HepG2 (cell line): ENCODE results near the gene ANAPC2. TPM values are rescaled to one million over a fixed set of nuclear protein-coding genes. Genes with fewer than 3 reads are reported as not detected.

ENCODE experiments used
- ATAC-seq: fragments of 200-7000 bp; cut with Tn5 transposase; 3 replicates; pipeline ENCODE4 v1.9.1; 2020; ENCODE audit warnings: mild to moderate bottlenecking, moderate library complexity
- BruUV-seq: library from RNA; stranded (reverse); fragments of 400-500 nt; replicated peaks from 2 replicates; lab custom pipeline; 2021; lab: Mats Ljungman, UMichigan
- CTCF ChIA-PET: fragments of 300-600 bp; formaldehyde crosslinking; extraction: SDS; loops from one replicate; lab custom pipeline; 2021; ENCODE audit warnings: low total read pairs, inconsistent platforms, low intra/inter-chr PET ratio; lab: Yijun Ruan, JAX
- POLR2A ChIA-PET: fragments of 350-600 bp; sonication (Branson Sonifier 250); formaldehyde crosslinking; loops from one replicate; lab custom pipeline; 2020; ENCODE audit warnings: antibody characterized with exemption, inconsistent platforms; lab: Yijun Ruan, JAX
- DNase-seq: peaks from one replicate; pipeline ENCODE4 v3.0.0-alpha.2; 2015; ENCODE audit warnings: low spot score
- FAIRE-seq: peaks from 3 replicates; lab custom pipeline; 2011; peaks lifted over from hg19 to GRCh38; lab: Jason Lieb, UNC
- H2AFZ ChIP-seq: one replicate; pipeline ENCODE4 v1.6.1; 2011; ENCODE audit warnings: low read length, inconsistent platforms
- H3K27ac ChIP-seq: fragments of 300-600 bp; 3 replicates; pipeline ENCODE4 v1.8.0; 2011; ENCODE audit warnings: mixed run types, mild to moderate bottlenecking, mixed read lengths, low read length, inconsistent platforms; ENCODE audit not compliant: insufficient read depth; ENCODE audit errors: extremely low read length
- H3K27me3 ChIP-seq, 2 experiments: fragments of 200-600 bp in 1 of 2; 2 replicates in 1 of 2; 3 replicates in 1 of 2; pipeline versions ENCODE4 v1.6.0 to v1.8.0; 2011; ENCODE audit warnings: low read length in 2 of 2, mild to moderate bottlenecking in 2 of 2, moderate library complexity in 2 of 2, inconsistent platforms in 1 of 2; ENCODE audit not compliant: insufficient read depth in 2 of 2, control insufficient read depth in 1 of 2
- H3K36me3 ChIP-seq, 2 experiments: fragments of 200-600 bp in 1 of 2; replicated peaks in 1 of 2; 2 replicates in 1 of 2; 3 replicates in 1 of 2; pipeline versions ENCODE4 v1.5.1 to v1.8.0; 2011; ENCODE audit warnings: low read length in 2 of 2, inconsistent platforms in 1 of 2; ENCODE audit not compliant: insufficient read depth in 2 of 2, control insufficient read depth in 1 of 2
- H3K4me1 ChIP-seq: 2 replicates; pipeline ENCODE4 v1.5.1; 2012; ENCODE audit warnings: low read length, inconsistent platforms; ENCODE audit not compliant: insufficient read depth
- H3K4me2 ChIP-seq: 2 replicates; pipeline ENCODE4 v1.6.0; 2011; ENCODE audit warnings: low read depth, low read length, inconsistent platforms
- H3K4me3 ChIP-seq, 3 experiments: fragments of 200-600 bp in 1 of 3; sonication (generic), shearing (Covaris generic) in 1 of 3; replicated peaks in 1 of 3; 2 replicates each; pipeline ENCODE4 v1.5.1; 2011 to 2016; ENCODE audit warnings: low read length in 3 of 3, inconsistent platforms in 2 of 3, low read depth in 2 of 3, mild to moderate bottlenecking in 2 of 3, control low read depth in 1 of 3, mixed read lengths in 1 of 3; ENCODE audit not compliant: insufficient read depth in 1 of 3
- H3K79me2 ChIP-seq: one replicate; pipeline ENCODE4 v1.6.1; 2011; ENCODE audit warnings: low read length, inconsistent platforms; ENCODE audit not compliant: insufficient read depth
- H3K9ac ChIP-seq: 2 replicates; pipeline ENCODE4 v1.6.0; 2011; ENCODE audit warnings: mild to moderate bottlenecking, low read depth, low read length, inconsistent platforms; ENCODE audit not compliant: insufficient read depth
- H3K9me3 ChIP-seq: 2 replicates; pipeline ENCODE4 v1.5.1; 2012; ENCODE audit warnings: mild to moderate bottlenecking, low read length
- H4K20me1 ChIP-seq: 2 replicates; pipeline ENCODE4 v1.6.0; 2011; ENCODE audit warnings: inconsistent platforms, mild to moderate bottlenecking, low read length, moderate library complexity; ENCODE audit not compliant: insufficient read depth
- ADNP ChIP-seq: sonication (generic); formaldehyde crosslinking; IDR thresholded peaks from 2 replicates; pipeline ENCODE4 v1.4.0; 2020; ENCODE audit warnings: missing genetic modification reagents
- AGO2 ChIP-seq: fragments of 200-400 bp; formaldehyde crosslinking; optimal IDR thresholded peaks from 2 replicates; pipeline ENCODE3; 2017; ENCODE audit warnings: mild to moderate bottlenecking, low read depth, low read length, moderate library complexity
- AKAP8 ChIP-seq: sonication (generic); formaldehyde crosslinking; IDR thresholded peaks from 2 replicates; pipeline ENCODE4 v1.5.1; 2020; ENCODE audit warnings: mild to moderate bottlenecking, missing genetic modification reagents
- ATRX ChIP-seq: sonication (generic); formaldehyde crosslinking; IDR thresholded peaks from 2 replicates; pipeline ENCODE4 v1.4.0; 2020; ENCODE audit warnings: missing genetic modification reagents, borderline replicate concordance
- ETV5 ChIP-seq: IDR thresholded peaks from 2 replicates; pipeline ENCODE4 v1.6.1; 2018; ENCODE audit warnings: missing biosample characterization, missing genetic modification reagents, inconsistent platforms, borderline replicate concordance
- HNRNPL ChIP-seq: fragments of 200-400 bp; formaldehyde crosslinking; IDR thresholded peaks from 2 replicates; pipeline ENCODE4 v1.6.1; 2017; ENCODE audit warnings: mild to moderate bottlenecking, low read depth, low read length
- MAF1 ChIP-seq: sonication (generic); formaldehyde crosslinking; IDR thresholded peaks from 2 replicates; pipeline ENCODE4 v1.5.0; 2020; ENCODE audit warnings: missing genetic modification reagents, borderline replicate concordance
- MTF2 ChIP-seq: sonication (generic); formaldehyde crosslinking; IDR thresholded peaks from 2 replicates; pipeline ENCODE4 v1.5.0; 2020; ENCODE audit warnings: missing genetic modification reagents, borderline replicate concordance
- NFIB ChIP-seq: sonication (generic); formaldehyde crosslinking; IDR thresholded peaks from 2 replicates; pipeline ENCODE4 v1.9.0; 2021; ENCODE audit warnings: missing genetic modification reagents, mild to moderate bottlenecking, borderline replicate concordance
- PHF21A ChIP-seq: sonication (generic); formaldehyde crosslinking; IDR thresholded peaks from 2 replicates; pipeline ENCODE4 v1.5.0; 2020; ENCODE audit warnings: mild to moderate bottlenecking, missing genetic modification reagents
- POLR2AphosphoS5 ChIP-seq: IDR thresholded peaks from 2 replicates; pipeline ENCODE4 v1.6.1; 2012; ENCODE audit warnings: low read depth, low read length
- SMARCC2 ChIP-seq: fragments of 450-650 bp; IDR thresholded peaks from 2 replicates; pipeline ENCODE4 v1.6.1; 2017; ENCODE audit warnings: antibody characterized with exemption, mild to moderate bottlenecking
- SRY ChIP-seq: sonication (generic); formaldehyde crosslinking; IDR thresholded peaks from 2 replicates; pipeline ENCODE4 v1.8.0; 2022; ENCODE audit warnings: mild to moderate bottlenecking, missing genetic modification reagents
- ZFYVE20 ChIP-seq: sonication (generic); formaldehyde crosslinking; IDR thresholded peaks from 2 replicates; pipeline ENCODE4 v1.8.0; 2023; ENCODE audit warnings: low read depth, mild to moderate bottlenecking, moderate library complexity, missing genetic modification reagents, borderline replicate concordance
- ZNF891 ChIP-seq: sonication (generic); formaldehyde crosslinking; IDR thresholded peaks from 2 replicates; pipeline ENCODE4 v1.5.0; 2020; ENCODE audit warnings: mild to moderate bottlenecking, missing genetic modification reagents
- WGBS: methylation state at CpG from one replicate; pipeline ENCODE4 v1.1.6; 2017; ENCODE audit warnings: low lambda C conversion rate; 5-methylcytosine and 5-hydroxymethylcytosine counted together
- in situ Hi-C: cut with HindIII; loops from 2 replicates; pipeline ENCODE4 v1.10.0; 2017; ENCODE audit warnings: low pct_unique_long_range_greater_than_20kb; ENCODE audit not compliant: extremely low pct_ligation_motif_present
- intact Hi-C: fragments of 100-400 bp; cut with micrococcal nuclease; formaldehyde crosslinking; loops from one replicate; pipeline ENCODE4 v1.10.0; 2022; ENCODE audit not compliant: unreplicated experiment
- polyA plus RNA-seq, 8 experiments: library from polyadenylated mRNA; depleted of rRNA in 3 of 8; stranded (reverse) in 7 of 8; unstranded in 1 of 8; fragments of >200 nt; fragmentation: Illumina TruSeq in 4 of 8; extraction: Trizol in 4 of 8; gene quantifications; 2 replicates each; pipeline versions ENCODE4 v1.2.1 to v1.2.3, GENCODE V29; 2011 to 2016; ENCODE audit warnings: low read depth in 4 of 8, missing spikeins in 1 of 8, mixed read lengths in 1 of 8; ENCODE audit not compliant: insufficient read depth in 1 of 8
- total RNA-seq, 5 experiments: library from RNA; depleted of rRNA; stranded (reverse); fragments of >200 nt; fragmentation: Illumina TruSeq; extraction: Trizol; gene quantifications; 2 replicates each; pipeline ENCODE4 v1.2.3, GENCODE V29; 2016; ENCODE audit warnings: low read depth in 1 of 5
- TF ChIP-seq, protein P1 (sequence below): sonication (generic); formaldehyde crosslinking; IDR thresholded peaks from 2 replicates; pipeline ENCODE4 v1.4.0; 2020; ENCODE audit warnings: missing genetic modification reagents
- TF ChIP-seq, protein P2 (sequence below): IDR thresholded peaks from 2 replicates; pipeline ENCODE4 v1.6.1; 2016
- TF ChIP-seq, protein P3 (sequence below): sonication (generic); formaldehyde crosslinking; IDR thresholded peaks from 2 replicates; pipeline ENCODE4 v1.8.1; 2022; ENCODE audit warnings: low read depth, mild to moderate bottlenecking, missing genetic modification reagents

Gene ANAPC2
- total and polyA plus RNA-seq, 2 of the 13 experiments (the other 11 are each of a cell fraction or from before 2014, with no cell fraction given), result 12.3 to 15.4 TPM

DNA sequence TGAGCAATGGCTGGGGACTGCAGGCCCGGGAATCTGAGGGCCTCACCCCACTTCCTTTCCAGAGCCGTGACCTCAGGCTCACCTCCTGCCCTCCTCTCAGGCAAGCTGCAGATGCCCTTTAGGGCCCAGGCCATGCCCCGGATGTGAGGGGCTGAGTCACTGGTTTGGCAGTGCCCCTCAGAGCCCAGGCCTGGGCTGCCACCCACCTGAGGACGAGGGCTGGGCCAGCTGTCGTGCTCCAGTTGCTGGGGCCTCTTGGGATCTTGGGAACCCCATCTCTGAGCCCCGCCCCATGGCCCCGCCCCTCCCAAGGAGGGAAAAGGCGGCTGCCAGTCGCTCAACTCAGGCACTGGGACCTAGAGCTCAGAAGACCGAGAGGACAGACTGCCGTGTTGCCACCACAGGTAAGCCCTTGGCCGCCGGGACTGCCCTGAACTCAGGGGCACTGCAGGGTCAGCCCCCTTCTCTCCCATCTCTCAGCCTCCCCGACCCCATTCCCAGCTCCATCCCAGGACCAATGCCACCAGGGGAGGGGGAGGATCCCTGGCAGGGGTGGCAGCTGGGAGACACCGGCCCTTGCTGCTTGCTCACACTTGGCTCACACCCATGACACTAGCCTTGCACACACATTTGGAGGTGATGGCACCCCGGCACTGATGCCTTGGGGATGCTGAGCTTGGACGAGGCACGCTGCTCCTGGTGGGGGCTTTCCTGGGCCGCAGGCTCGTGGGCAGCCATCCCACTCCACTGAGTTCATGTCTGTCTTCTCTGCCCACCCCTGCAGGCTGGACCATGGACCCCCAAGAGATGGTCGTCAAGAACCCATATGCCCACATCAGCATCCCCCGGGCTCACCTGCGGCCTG is 36.7 kb upstream of the ANAPC2 start, which contains the start of gene CYSRT1:
Gene CYSRT1 (plus strand): TSS at position 345 of the 865 bp plus-strand sequence. CDS start 448 bp downstream, at position 793.
- Histone ChIP-seq H3K36me3 (no peaks in the 10 kb centered on the region), H3K4me1 (peaks cover 66% of the 10 kb centered on the region), H3K9ac (peak within 1 kb of the TSS; percentile 94), H3K4me3 (peak within 1 kb of the TSS; percentile 84 to 99 (median 92)), H3K9me3 (no peaks in the 10 kb centered on the region), H3K4me2 (peak within 1 kb of the TSS; percentile 84), H4K20me1 (no peaks in the 10 kb centered on the region), H3K79me2 (no peaks in the 10 kb centered on the region), H2AFZ (no peak within 1 kb of the TSS), H3K27ac (peak within 1 kb of the TSS; percentile 58), H3K27me3 (no peaks in the 10 kb centered on the region; a peak in 1 of 5 replicates)
- ATAC-seq (no peak), DNase-seq (no peak), FAIRE-seq (no peak)
- intact Hi-C loops, result no loop called here
- WGBS, result 40% methylated on average over 7 of the region's 23 CpGs
- ChIA-PET POLR2A (interaction anchor here (1.9 to 13.4 kb wide), 4 partner anchors 10 to 36 kb away, joined by 5 to 225 read pairs (median 32); partner anchors contain the start of genes ANAPC2, NDOR1, SSNA1 and TMEM203), CTCF (no interaction called here)
- in situ Hi-C loops, result loop anchor here (5.0 kb wide), 2 partner anchors 38 to 113 kb away; partner anchors contain the start of genes ANAPC2, DPP7 and SSNA1
- BruUV-seq, result no TSS peak
- TF ChIP-seq POLR2AphosphoS5, result no peak
- TF ChIP-seq, protein P1, sequence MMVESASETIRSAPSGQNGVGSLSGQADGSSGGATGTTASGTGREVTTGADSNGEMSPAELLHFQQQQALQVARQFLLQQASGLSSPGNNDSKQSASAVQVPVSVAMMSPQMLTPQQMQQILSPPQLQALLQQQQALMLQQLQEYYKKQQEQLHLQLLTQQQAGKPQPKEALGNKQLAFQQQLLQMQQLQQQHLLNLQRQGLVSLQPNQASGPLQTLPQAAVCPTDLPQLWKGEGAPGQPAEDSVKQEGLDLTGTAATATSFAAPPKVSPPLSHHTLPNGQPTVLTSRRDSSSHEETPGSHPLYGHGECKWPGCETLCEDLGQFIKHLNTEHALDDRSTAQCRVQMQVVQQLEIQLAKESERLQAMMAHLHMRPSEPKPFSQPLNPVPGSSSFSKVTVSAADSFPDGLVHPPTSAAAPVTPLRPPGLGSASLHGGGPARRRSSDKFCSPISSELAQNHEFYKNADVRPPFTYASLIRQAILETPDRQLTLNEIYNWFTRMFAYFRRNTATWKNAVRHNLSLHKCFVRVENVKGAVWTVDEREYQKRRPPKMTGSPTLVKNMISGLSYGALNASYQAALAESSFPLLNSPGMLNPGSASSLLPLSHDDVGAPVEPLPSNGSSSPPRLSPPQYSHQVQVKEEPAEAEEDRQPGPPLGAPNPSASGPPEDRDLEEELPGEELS (CRISPR knock-in tag), result no peak
- TF ChIP-seq AKAP8, result 0 out of 2 replicates have a peak, but pooled peaks have one; percentile 47
- no peak for TF ChIP-seq MAF1 (CRISPR knock-in tag)
- TF ChIP-seq NFIB (CRISPR knock-in tag), result no peak
- TF ChIP-seq ATRX (CRISPR knock-in tag), result no peak
- TF ChIP-seq MTF2 (CRISPR knock-in tag), result no peak
- TF ChIP-seq, protein P2, sequence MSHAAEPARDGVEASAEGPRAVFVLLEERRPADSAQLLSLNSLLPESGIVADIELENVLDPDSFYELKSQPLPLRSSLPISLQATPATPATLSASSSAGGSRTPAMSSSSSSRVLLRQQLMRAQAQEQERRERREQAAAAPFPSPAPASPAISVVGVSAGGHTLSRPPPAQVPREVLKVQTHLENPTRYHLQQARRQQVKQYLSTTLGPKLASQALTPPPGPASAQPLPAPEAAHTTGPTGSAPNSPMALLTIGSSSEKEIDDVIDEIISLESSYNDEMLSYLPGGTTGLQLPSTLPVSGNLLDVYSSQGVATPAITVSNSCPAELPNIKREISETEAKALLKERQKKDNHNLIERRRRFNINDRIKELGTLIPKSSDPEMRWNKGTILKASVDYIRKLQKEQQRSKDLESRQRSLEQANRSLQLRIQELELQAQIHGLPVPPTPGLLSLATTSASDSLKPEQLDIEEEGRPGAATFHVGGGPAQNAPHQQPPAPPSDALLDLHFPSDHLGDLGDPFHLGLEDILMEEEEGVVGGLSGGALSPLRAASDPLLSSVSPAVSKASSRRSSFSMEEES (CRISPR knock-in tag), result no peak
- no peak for TF ChIP-seq PHF21A
- TF ChIP-seq ETV5 (CRISPR knock-in tag), result peak; percentile 24; the same call in 1 of the 2 replicates
- TF ChIP-seq SMARCC2, result no peak
- TF ChIP-seq, protein P3, sequence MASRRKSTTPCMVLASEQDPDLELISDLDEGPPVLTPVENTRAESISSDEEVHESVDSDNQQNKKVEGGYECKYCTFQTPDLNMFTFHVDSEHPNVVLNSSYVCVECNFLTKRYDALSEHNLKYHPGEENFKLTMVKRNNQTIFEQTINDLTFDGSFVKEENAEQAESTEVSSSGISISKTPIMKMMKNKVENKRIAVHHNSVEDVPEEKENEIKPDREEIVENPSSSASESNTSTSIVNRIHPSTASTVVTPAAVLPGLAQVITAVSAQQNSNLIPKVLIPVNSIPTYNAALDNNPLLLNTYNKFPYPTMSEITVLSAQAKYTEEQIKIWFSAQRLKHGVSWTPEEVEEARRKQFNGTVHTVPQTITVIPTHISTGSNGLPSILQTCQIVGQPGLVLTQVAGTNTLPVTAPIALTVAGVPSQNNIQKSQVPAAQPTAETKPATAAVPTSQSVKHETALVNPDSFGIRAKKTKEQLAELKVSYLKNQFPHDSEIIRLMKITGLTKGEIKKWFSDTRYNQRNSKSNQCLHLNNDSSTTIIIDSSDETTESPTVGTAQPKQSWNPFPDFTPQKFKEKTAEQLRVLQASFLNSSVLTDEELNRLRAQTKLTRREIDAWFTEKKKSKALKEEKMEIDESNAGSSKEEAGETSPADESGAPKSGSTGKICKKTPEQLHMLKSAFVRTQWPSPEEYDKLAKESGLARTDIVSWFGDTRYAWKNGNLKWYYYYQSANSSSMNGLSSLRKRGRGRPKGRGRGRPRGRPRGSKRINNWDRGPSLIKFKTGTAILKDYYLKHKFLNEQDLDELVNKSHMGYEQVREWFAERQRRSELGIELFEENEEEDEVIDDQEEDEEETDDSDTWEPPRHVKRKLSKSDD, result no peak
- TF ChIP-seq SRY (CRISPR knock-in tag), result peak; percentile 26; the same call in 1 of the 2 replicates
- TF ChIP-seq AGO2, result peak; percentile 64
- TF ChIP-seq HNRNPL, result 0 out of 2 replicates have a peak, but pooled peaks have one; percentile 25
- no peak for TF ChIP-seq ZFYVE20 (CRISPR knock-in tag)
- 0 out of 2 replicates have a peak, but pooled peaks have one; percentile 3 for TF ChIP-seq ZNF891
- TF ChIP-seq ADNP (CRISPR knock-in tag), result no peak
